ENCODE measurements around the gene DCX.

The DCX gene

DNA sequence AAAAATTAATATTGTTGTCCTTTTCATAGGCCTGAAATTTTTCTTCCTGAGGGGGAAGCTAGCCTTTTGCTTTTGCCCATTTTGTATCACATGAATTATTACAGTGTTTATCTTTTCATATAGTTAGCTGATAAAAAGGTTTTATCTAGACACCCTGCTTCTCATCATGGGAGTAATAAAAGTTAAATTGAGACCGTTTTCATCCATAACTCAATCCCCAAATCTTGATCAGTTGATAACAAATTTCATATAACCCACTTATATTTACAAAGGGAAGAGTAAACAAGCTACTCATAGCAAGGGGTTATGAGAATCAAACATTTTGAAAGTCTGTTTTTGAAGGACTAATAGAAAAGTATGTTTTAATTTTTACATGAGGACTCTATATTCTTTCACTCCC, 23.5 kb upstream of the DCX start:
- TF ChIP-seq, protein P1, sequence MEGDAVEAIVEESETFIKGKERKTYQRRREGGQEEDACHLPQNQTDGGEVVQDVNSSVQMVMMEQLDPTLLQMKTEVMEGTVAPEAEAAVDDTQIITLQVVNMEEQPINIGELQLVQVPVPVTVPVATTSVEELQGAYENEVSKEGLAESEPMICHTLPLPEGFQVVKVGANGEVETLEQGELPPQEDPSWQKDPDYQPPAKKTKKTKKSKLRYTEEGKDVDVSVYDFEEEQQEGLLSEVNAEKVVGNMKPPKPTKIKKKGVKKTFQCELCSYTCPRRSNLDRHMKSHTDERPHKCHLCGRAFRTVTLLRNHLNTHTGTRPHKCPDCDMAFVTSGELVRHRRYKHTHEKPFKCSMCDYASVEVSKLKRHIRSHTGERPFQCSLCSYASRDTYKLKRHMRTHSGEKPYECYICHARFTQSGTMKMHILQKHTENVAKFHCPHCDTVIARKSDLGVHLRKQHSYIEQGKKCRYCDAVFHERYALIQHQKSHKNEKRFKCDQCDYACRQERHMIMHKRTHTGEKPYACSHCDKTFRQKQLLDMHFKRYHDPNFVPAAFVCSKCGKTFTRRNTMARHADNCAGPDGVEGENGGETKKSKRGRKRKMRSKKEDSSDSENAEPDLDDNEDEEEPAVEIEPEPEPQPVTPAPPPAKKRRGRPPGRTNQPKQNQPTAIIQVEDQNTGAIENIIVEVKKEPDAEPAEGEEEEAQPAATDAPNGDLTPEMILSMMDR (conservative IDR thresholded peaks at IDR 0.05; ENCODE audit: control insufficient read depth, insufficient read depth, low read depth, low read length), result no peak
- no peak for DNase-seq (ENCODE audit: low read depth)
- H3K4me3 ChIP-seq (ENCODE audit: control insufficient read depth, low read depth, low read length), result no peak overlapping the region

DNA sequence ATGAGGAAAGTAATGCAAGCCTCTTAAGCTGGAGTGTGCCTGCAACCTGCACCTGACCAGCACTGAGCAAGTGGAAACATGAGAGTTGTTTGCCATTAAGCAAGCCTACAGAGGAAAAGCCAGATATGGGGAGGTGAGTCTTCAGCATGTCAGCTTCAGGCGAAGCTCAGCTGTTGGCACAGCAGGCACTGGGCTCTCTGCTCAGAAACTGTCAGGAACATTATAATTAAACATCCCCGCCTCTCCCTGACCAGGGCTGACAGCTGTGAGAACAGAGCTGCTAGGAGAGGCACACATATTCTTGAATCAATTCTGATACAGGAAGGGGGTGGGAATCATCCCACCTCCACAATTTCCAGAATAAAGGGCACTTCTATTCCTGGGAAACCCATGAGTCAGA, 19.0 kb upstream of the DCX start:
- TF ChIP-seq, protein P1 (conservative IDR thresholded peaks at IDR 0.05; ENCODE audit: control insufficient read depth, insufficient read depth, low read depth, low read length), result no peak
- DNase-seq (ENCODE audit: low read depth), result no peak
- no peak overlapping the region for H3K4me3 ChIP-seq (ENCODE audit: control insufficient read depth, low read depth, low read length)

DNA sequence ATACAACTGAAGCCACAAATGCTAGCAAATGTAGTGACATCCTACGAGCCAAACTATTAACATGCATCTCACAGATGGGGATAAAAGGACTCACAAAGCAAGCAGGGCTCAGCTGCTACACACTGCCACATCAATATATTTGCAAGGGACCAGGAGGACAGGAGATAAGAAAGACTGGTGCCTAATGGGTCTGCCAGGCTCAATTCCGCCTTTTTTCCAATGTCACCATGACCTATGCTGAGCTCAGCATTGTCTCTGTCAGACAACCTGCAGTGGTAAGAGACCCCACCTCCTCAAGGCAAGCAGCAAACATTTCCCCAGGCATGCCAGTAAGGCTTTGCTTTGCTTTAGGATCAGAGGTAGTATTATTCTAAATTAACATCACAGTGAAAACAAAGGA, 435 bp downstream of the DCX start:
- no peak for DNase-seq (ENCODE audit: low read depth)
- H3K4me3 ChIP-seq (ENCODE audit: control insufficient read depth, low read depth, low read length), result no peak overlapping the region
- TF ChIP-seq, protein P1 (conservative IDR thresholded peaks at IDR 0.05; ENCODE audit: control insufficient read depth, insufficient read depth, low read depth, low read length), result no peak

DNA sequence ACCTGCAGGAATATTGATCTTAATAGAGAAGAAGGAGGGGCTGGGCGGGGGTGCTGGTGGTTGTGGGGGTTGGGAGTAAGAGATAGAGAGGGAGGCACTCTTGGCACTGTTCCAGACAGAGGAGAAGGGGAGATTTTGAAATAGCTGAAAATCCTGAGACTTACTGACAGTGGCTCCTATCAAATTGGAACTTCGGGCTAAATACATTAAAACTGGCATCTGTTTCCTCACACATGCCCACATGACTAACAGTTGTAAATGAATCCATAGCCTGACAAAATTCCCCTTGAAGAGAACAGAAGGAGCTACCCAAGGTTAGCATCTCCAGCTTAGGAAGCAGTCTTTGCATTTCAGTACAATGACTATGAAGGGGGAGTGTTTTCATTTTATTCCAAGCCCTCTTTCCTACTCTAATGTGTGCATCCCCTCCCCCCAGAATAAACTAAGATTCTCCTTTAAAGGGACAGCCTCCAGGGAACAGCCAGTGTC, 1.4 kb downstream of the DCX start:
- TF ChIP-seq, protein P1 (conservative IDR thresholded peaks at IDR 0.05; ENCODE audit: control insufficient read depth, insufficient read depth, low read depth, low read length), result no peak
- no peak overlapping the region for H3K4me3 ChIP-seq (ENCODE audit: control insufficient read depth, low read depth, low read length)
- DNase-seq (ENCODE audit: low read depth), result no peak

DNA sequence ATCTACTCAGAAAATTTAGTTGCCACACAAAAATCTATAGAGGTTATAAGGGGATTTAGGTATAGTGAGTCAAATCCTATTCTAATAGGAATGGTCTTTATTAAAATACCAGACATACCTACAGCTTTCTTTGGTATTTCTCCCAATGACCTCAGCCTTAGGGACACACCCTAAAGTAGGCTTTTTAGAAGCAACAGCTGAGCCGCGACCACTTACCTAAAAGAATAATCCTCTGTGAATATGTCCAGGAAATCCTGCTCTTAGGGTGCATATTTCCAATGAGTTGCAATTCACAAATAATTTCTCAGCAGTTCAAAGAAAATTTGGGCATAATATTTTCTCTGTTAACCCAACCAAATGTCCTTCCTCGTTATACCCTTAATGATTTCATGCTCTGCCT, 2.7 kb downstream of the DCX start:
- no peak overlapping the region for H3K4me3 ChIP-seq (ENCODE audit: control insufficient read depth, low read depth, low read length)
- DNase-seq (ENCODE audit: low read depth), result no peak
- TF ChIP-seq, protein P1 (conservative IDR thresholded peaks at IDR 0.05; ENCODE audit: control insufficient read depth, insufficient read depth, low read depth, low read length), result no peak

DNA sequence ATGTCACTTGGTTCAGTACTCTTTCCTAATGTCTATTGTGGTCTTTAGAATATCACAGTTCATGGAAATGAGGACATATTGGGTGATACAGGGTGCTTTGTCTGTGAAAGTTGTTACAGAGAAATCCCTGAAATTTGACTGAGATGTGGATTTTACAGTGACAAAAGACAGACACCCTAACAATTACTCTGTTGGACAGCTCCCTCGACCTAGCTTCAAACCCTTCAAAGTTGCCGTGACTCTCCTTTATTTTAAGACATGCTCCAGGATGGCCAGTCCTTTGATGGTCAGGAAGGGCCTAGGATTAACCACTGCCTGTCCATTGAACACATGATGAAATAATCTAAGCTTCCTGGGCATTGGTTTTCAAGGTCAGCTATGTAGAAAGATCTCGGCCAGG, 4.0 kb downstream of the DCX start:
- no peak for DNase-seq (ENCODE audit: low read depth)
- TF ChIP-seq, protein P1 (conservative IDR thresholded peaks at IDR 0.05; ENCODE audit: control insufficient read depth, insufficient read depth, low read depth, low read length), result no peak

DNA sequence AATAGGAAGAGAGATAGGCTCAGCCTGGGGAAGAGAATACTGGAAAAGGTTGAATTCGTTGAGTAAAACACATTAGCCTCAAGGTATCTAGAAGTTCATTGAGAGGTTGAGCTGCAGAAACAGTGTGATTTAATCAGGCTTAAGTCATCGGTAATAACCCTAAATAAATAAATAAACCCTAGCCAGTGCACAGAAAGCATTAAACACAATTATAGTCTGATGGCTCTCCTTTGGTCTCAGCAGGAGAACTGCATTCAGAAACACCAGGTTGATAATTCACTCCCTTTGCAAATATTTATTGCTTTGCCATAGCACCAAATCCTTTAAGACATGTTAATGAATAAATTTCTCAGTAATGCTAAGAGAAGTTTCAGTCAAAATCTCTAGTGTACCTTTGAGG, 9.6 kb downstream of the DCX start:
- TF ChIP-seq, protein P1 (conservative IDR thresholded peaks at IDR 0.05; ENCODE audit: control insufficient read depth, insufficient read depth, low read depth, low read length), result no peak
- DNase-seq (ENCODE audit: low read depth), result no peak
- no peak overlapping the region for H3K4me3 ChIP-seq (ENCODE audit: control insufficient read depth, low read depth, low read length)

More for the DNA sequence above, 4.0 kb downstream of the DCX start:
- H3K4me3 ChIP-seq (ENCODE audit: control insufficient read depth, low read depth, low read length), result no peak overlapping the region

Measured in fibroblast of mammary gland (primary cell).